OCI-LY3 (cell line): ENCODE results near the gene PARD3.

Experiments
- H2AFZ ChIP-seq: fragments of 200-600, 300-600 bp; shearing (Covaris generic); 2 replicates; pipeline ENCODE4 v1.6.0; 2014; ENCODE audit warnings: antibody characterized with exemption, low read depth, low read length
- H3K27ac ChIP-seq: fragments of 200-600, 300-600 bp; sonication (generic); 2 replicates; pipeline ENCODE4 v1.5.1; 2014; ENCODE audit warnings: mild to moderate bottlenecking, low read length, moderate library complexity, mixed read lengths
- H3K27me3 ChIP-seq: fragments of 200-600, 300-600 bp; sonication (generic); 2 replicates; pipeline ENCODE4 v1.6.1; 2014; ENCODE audit warnings: low read depth, low read length, mixed read lengths
- H3K36me3 ChIP-seq: fragments of 200-600, 300-600 bp; sonication (generic); replicated peaks from 2 replicates; pipeline ENCODE3; 2014; ENCODE audit warnings: low read depth, low read length, mixed read lengths
- H3K4me1 ChIP-seq: fragments of 300-600, 200-600 bp; sonication (generic); 2 replicates; pipeline ENCODE4 v1.6.1; 2014; ENCODE audit warnings: low read length, mixed read lengths
- H3K4me2 ChIP-seq: fragments of 200-600, 300-600 bp; sonication (generic); 2 replicates; pipeline ENCODE4 v1.6.1; 2014; ENCODE audit warnings: low read length, mixed read lengths
- H3K4me3 ChIP-seq: fragments of 300-600, 200-600 bp; sonication (generic); 2 replicates; pipeline ENCODE4 v1.5.1; 2014; ENCODE audit warnings: antibody characterized with exemption, mild to moderate bottlenecking, low read length, moderate library complexity
- H3K79me2 ChIP-seq: fragments of 300-600, 200-600 bp; shearing (Covaris generic); 2 replicates; pipeline ENCODE4 v1.6.1; 2014; ENCODE audit warnings: mild to moderate bottlenecking, low read length, mixed read lengths
- H3K9ac ChIP-seq: fragments of 300-600, 200-600 bp; shearing (Covaris generic); 2 replicates; pipeline ENCODE4 v1.6.0; 2014; ENCODE audit warnings: mild to moderate bottlenecking, low read length, moderate library complexity
- H3K9me3 ChIP-seq: fragments of 200-600, 300-600 bp; shearing (Covaris generic); 2 replicates; pipeline ENCODE4 v1.6.1; 2014; ENCODE audit warnings: low read length, mixed read lengths; ENCODE audit not compliant: insufficient read depth
- H4K20me1 ChIP-seq: fragments of 200-600, 300-600 bp; sonication (generic); 2 replicates; pipeline ENCODE4 v1.6.1; 2016; ENCODE audit warnings: low read length, mixed read lengths; ENCODE audit not compliant: insufficient read depth
- CTCF ChIP-seq: fragments of 200-600, 300-600 bp; sonication (generic); IDR thresholded peaks from 2 replicates; pipeline ENCODE4 v1.5.1; 2014; ENCODE audit warnings: antibody characterized with exemption, low read length, low read depth
- EZH2phosphoT487 ChIP-seq: fragments of 200-600 bp; shearing (Covaris generic); IDR thresholded peaks from 2 replicates; pipeline ENCODE4 v1.6.1; 2018; ENCODE audit warnings: antibody characterized with exemption, mixed run types, low read depth

PARD3 gene

GRCh38 chr10:34555653-34556052 lies 259.4 kb downstream of the PARD3 start:
- Histone ChIP-seq H3K27ac (no peak overlapping the region), H3K4me3 (no peak overlapping the region), H3K27me3 (no peaks in the 10 kb centered on the region), H3K36me3 (no peaks in the 10 kb centered on the region), H3K4me1 (no peaks in the 10 kb centered on the region), H3K9me3 (no peaks in the 10 kb centered on the region), H3K9ac (no peak overlapping the region), H3K79me2 (no peaks in the 10 kb centered on the region), H3K4me2 (no peak overlapping the region), H4K20me1 (no peaks in the 10 kb centered on the region), H2AFZ (no peak overlapping the region)
- TF ChIP-seq EZH2phosphoT487 (no peak), CTCF (no peak)

DNA sequence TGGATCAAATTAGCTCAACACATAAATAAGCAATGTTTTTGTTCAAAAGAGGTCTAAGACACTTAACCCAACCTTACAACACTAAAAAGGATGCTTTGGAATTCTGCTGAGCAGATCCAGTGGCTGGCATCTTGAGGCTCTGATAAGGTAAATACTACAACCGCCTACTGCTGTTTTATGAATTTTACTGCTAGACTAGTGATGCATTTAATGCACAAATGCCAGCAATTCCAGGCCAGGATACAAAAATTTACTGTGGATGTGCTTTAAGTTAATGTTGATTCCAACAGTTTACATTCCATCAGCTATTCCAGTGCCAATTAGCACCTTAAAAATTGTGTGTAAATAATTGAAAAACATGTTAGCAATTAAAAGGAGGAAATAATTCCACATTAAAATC lies 261.3 kb downstream of the PARD3 start:
- no peaks in the 10 kb centered on the region for H3K9me3 ChIP-seq
- H3K9ac ChIP-seq, result no peak overlapping the region
- no peaks in the 10 kb centered on the region for H4K20me1 ChIP-seq
- no peak overlapping the region for H3K4me2 ChIP-seq
- TF ChIP-seq CTCF, result no peak
- TF ChIP-seq EZH2phosphoT487, result no peak
- no peaks in the 10 kb centered on the region for H3K4me1 ChIP-seq
- no peak overlapping the region for H3K4me3 ChIP-seq
- no peaks in the 10 kb centered on the region for H3K79me2 ChIP-seq
- H3K36me3 ChIP-seq, result no peaks in the 10 kb centered on the region
- no peak overlapping the region for H2AFZ ChIP-seq
- no peaks in the 10 kb centered on the region for H3K27me3 ChIP-seq
- H3K27ac ChIP-seq, result no peak overlapping the region

GRCh38 chr10:34551295-34551694 lies 263.8 kb downstream of the PARD3 start:
- H3K79me2 ChIP-seq, result no peaks in the 10 kb centered on the region
- no peak overlapping the region for H2AFZ ChIP-seq
- H3K4me3 ChIP-seq, result no peak overlapping the region
- no peak overlapping the region for H3K4me2 ChIP-seq
- H3K27me3 ChIP-seq, result no peaks in the 10 kb centered on the region
- H3K9ac ChIP-seq, result no peak overlapping the region
- TF ChIP-seq EZH2phosphoT487 (no peak), CTCF (no peak)
- H3K27ac ChIP-seq, result no peak overlapping the region
- no peaks in the 10 kb centered on the region for H4K20me1 ChIP-seq
- no peaks in the 10 kb centered on the region for H3K9me3 ChIP-seq
- no peaks in the 10 kb centered on the region for H3K36me3 ChIP-seq
- H3K4me1 ChIP-seq, result no peaks in the 10 kb centered on the region

DNA sequence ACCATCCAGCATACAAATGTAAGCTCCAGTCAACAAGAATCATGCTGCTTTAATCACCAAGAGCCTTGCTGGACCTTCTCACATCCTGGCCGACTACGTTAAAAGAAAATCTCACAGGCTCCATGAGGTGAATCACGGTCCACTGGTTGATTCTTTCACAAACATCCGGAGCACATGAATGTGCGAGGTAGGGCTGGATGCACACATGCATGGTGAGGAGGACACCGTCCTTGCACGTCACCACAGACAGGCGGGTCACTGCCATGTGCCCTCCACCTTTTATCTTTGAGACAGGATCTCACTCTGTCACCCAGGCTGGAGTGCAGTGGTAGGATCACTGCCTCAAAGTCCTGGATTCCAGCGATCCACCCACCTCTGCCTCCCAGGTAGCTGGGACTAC lies 265.1 kb downstream of the PARD3 start:
- no peaks in the 10 kb centered on the region for H4K20me1 ChIP-seq
- no peak overlapping the region for H3K4me3 ChIP-seq
- no peaks in the 10 kb centered on the region for H3K9me3 ChIP-seq
- H3K4me1 ChIP-seq, result no peaks in the 10 kb centered on the region
- no peaks in the 10 kb centered on the region for H3K27me3 ChIP-seq
- no peak overlapping the region for H3K27ac ChIP-seq
- no peaks in the 10 kb centered on the region for H3K36me3 ChIP-seq
- no peak overlapping the region for H2AFZ ChIP-seq
- TF ChIP-seq EZH2phosphoT487 (no peak), CTCF (no peak)
- no peaks in the 10 kb centered on the region for H3K79me2 ChIP-seq
- H3K4me2 ChIP-seq, result no peak overlapping the region
- H3K9ac ChIP-seq, result no peak overlapping the region
